Heart right ventricle (tissue), 16 donors: ENCODE data around the gene MYPN. TPM values are rescaled to one million over a fixed set of nuclear protein-coding genes. Genes with fewer than 3 reads are reported as not detected.

Source experiments
- ATAC-seq, 8 donors: fragments of 200-7000 bp; cut with Tn5 transposase; one replicate each; pipeline ENCODE4 v1.9.1; 2020; ENCODE audit warnings: mild to moderate bottlenecking in 8 of 8, moderate library complexity in 8 of 8, moderate number of reproducible peaks in 1 of 8
- DNase-seq, 2 donors: peaks; one replicate each; pipeline ENCODE4 v3.0.0-alpha.2; 2020
- H3K27ac ChIP-seq, 10 donors: fragments of 200-600 bp; sonication (generic) in 2 of 10; one replicate each; pipeline versions ENCODE4 v1.5.0 to v1.8.0; 2020 to 2022; ENCODE audit warnings: mild to moderate bottlenecking in 3 of 10
- H3K27me3 ChIP-seq, 7 donors: fragments of 200-600 bp; one replicate each; pipeline ENCODE4 v1.8.0; 2021 to 2022; ENCODE audit warnings: mild to moderate bottlenecking in 2 of 7
- H3K36me3 ChIP-seq, 9 donors: fragments of 200-600 bp; sonication (generic) in 1 of 9; one replicate each; pipeline versions ENCODE4 v1.5.0 to v1.8.0; 2020 to 2022; ENCODE audit warnings: mild to moderate bottlenecking in 2 of 9
- H3K4me1 ChIP-seq, 9 donors: fragments of 200-600 bp; sonication (generic) in 1 of 9; one replicate each; pipeline versions ENCODE4 v1.5.0 to v1.8.0; 2020 to 2022; ENCODE audit warnings: mild to moderate bottlenecking in 4 of 9
- H3K4me3 ChIP-seq, 10 donors: fragments of 200-600 bp; sonication (generic) in 2 of 10; one replicate each; pipeline versions ENCODE4 v1.5.0 to v1.8.0; 2020 to 2022; ENCODE audit warnings: mild to moderate bottlenecking in 7 of 10, moderate library complexity in 2 of 10
- H3K9me3 ChIP-seq, 11 donors: fragments of 200-600 bp in 10 of 11; sonication (generic) in 2 of 11; one replicate each; pipeline versions ENCODE4 v1.5.0 to v1.8.0; 2013 to 2022; ENCODE audit warnings: mild to moderate bottlenecking in 2 of 11, control low read depth in 1 of 11, moderate library complexity in 1 of 11
- WGBS, 2 donors: extraction: QIAGEN DNeasy Blood & Tissue Kit; methylation state at CpG; one replicate each; pipeline ENCODE4 v1.1.7; 2013; ENCODE audit warnings: inconsistent platforms in 1 of 2; 5-methylcytosine and 5-hydroxymethylcytosine counted together
- intact Hi-C, 10 donors: fragments of 100-400 bp; cut with DNase I; formaldehyde crosslinking; loops; one replicate each; pipeline versions ENCODE4 v1.11.1 to v1.14.2; 2022
- polyA plus RNA-seq, 2 donors: library from polyadenylated mRNA; stranded (reverse); fragments of 200-250 nt; gene quantifications; one replicate each; pipeline ENCODE4 v1.2.3, GENCODE V29; 2013
- total RNA-seq, 10 donors: library from RNA; stranded (reverse); fragmentation: NEBNext Ultra II Directional in 3 of 10; extraction: Animal tissue kit (Norgen Biotek cat#: 25700) in 3 of 10; gene quantifications; one replicate each; pipeline versions ENCODE4 v1.2.1 to v1.2.4, GENCODE V29; 2021 to 2023
- TF ChIP-seq, protein P1 (sequence below), 9 donors: fragments of 200-600 bp; sonication (generic) in 2 of 9; IDR thresholded peaks; one replicate each; pipeline versions ENCODE4 v1.5.0 to v1.8.0; 2021 to 2022; ENCODE audit warnings: antibody characterized with exemption in 9 of 9, mild to moderate bottlenecking in 5 of 9, moderate library complexity in 1 of 9
- donor health status: Arrhythmogenic right ventricular cardiomyopathy.
- donor health status: ischemic (EF 13 %, LVEDD 7.1; RV severe dilation, severe dysfunction).
- donor health status: healthy with polysubstance abuse.
- donor health status: DM: no; HTN: yes; CAD: no.
- donor health status: DM: no; HTN: no; CAD: no.
- donor health status: ischemic (EF 25% LVEDD 6.9; RV normal size, moderate dysfunction).
- donor health status: ischemic (EF 25% LVEDD 5.7; RV mildly dilated, moderate dysfunction).
- donor health status: healthy.
- donor health status: DM: yes; HTN: yes; CAD: no.
- donor health status: Ischemic cardiomyopathy.
- donor health status: ischemic (EF 35%, LVEDD 5.7; RV mildly dilated, moderate dysfunction).
- donor health status: nonischemic (EF 11% LVEDD 7.7; RV severe dilation, severe dysfunction).
- donor health status: DM: yes; HTN: yes; CAD: no.
- donor health status: PGD.
- donor health status: ischemic (EF 29% LVEDD 5.4; RV normal size, mild dysfunction).
- donor health status: nonischemic (EF 23%, LVEDD 6.1; RV moderate dilation, normal function).

MYPN gene
- total and polyA plus RNA-seq, 12 donors: 27.1 to 302 (median 156) TPM

DNA sequence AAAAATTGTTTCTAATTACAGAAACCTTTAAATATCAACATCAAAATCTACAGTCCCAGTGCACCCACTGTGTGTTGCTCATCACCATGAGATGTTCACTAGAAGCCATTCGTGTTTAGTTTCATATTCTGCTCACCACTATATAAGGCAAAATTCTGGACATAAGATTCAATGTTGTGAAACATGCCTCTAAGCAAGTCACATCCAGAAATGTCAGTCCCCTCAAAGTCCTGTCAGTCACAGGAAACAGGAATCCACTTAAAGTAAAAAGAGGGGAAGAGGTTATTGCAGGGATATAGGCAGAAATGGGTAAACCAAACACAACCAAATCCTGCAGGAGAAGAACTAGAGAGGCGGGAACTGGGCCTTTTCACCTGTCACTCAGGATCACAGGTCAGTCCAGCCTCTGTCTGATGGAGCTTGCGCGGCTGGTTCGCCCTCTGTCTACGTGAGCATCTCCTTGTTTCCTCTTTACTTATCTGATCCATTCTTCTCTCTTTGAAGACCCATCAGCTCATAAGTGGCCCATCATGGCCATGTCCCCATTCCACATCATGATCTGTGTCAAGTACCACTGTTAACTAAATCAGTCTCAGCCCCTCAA, 58.4 kb downstream of the MYPN start:
- intact Hi-C loops: no loop called here
- WGBS, 2 donors: 95 to 96% methylated on average over 6 of the region's 6 CpGs
- ATAC-seq: no peak

DNA sequence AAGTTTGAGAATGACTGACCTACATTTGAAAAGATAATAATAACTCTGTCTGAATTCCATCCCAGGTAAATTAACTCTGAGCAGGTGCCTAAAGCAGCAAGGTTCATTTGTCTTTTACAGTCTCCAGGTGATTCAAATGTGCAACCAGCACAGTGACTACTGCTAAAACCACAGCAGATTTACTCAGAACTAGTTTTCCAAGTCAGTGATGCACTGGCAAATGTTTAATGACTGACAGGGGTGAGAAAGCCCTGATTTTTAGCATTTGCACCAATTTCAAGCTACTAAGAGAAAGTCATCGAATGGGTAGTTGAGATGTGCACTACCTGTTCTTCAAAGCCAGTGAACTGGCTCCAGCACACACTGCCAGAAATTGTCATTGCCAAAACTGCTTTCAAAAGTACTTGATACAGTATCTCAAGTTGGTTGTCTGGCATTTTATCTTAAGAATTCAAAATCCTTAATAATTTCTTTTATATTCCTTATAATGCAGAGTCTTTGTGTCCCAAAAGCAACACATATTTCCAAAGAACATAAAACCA, 62.3 kb downstream of the MYPN start:
- WGBS, 2 donors: 74 to 89% methylated on average over 1 of the region's 1 CpG
- peaks cover 0 to 82% (median 0%) of the 10 kb centered on the region in 9 donors for H3K36me3 ChIP-seq
- intact Hi-C loops: no loop called here
- no peak overlapping the region for H3K27ac ChIP-seq
- TF ChIP-seq, protein P1, sequence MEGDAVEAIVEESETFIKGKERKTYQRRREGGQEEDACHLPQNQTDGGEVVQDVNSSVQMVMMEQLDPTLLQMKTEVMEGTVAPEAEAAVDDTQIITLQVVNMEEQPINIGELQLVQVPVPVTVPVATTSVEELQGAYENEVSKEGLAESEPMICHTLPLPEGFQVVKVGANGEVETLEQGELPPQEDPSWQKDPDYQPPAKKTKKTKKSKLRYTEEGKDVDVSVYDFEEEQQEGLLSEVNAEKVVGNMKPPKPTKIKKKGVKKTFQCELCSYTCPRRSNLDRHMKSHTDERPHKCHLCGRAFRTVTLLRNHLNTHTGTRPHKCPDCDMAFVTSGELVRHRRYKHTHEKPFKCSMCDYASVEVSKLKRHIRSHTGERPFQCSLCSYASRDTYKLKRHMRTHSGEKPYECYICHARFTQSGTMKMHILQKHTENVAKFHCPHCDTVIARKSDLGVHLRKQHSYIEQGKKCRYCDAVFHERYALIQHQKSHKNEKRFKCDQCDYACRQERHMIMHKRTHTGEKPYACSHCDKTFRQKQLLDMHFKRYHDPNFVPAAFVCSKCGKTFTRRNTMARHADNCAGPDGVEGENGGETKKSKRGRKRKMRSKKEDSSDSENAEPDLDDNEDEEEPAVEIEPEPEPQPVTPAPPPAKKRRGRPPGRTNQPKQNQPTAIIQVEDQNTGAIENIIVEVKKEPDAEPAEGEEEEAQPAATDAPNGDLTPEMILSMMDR (IDR thresholded peaks at IDR 0.05): no peak
- no peaks in the 10 kb centered on the region for H3K9me3 ChIP-seq
- no peaks in the 10 kb centered on the region for H3K27me3 ChIP-seq
- no peaks in the 10 kb centered on the region for H3K4me1 ChIP-seq
- ATAC-seq: no peak
- no peak overlapping the region for H3K4me3 ChIP-seq
- no peak for DNase-seq

More for the DNA sequence above, 58.4 kb downstream of the MYPN start:
- Histone ChIP-seq H3K27me3 (no peaks in the 10 kb centered on the region), H3K27ac (no peak overlapping the region), H3K9me3 (no peaks in the 10 kb centered on the region), H3K4me3 (no peak overlapping the region), H3K4me1 (no peaks in the 10 kb centered on the region), H3K36me3 (peaks cover 0 to 58% (median 0%) of the 10 kb centered on the region in 9 donors)
- no peak for DNase-seq
- TF ChIP-seq, protein P1 (IDR thresholded peaks at IDR 0.05): no peak

DNA sequence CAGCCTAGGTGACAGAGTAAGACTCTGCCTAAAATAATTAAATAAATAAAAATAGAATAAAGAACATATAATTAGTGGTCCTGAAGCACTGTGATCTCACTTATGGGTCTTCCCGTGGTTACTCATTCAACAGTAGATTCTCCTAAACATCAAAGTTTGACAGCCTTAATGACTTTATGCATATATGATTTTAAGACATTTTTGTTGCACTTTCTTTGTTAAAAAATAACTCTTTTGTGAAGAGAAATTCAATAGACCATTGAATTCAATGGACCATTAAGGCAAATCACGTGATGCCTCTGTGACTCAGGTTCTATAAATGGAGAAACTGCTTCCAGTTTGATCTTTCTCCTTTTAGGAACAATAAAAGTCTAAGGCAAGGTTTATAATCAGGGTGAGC, 63.0 kb downstream of the MYPN start:
- DNase-seq (no peak), ATAC-seq (no peak)
- no peaks in the 10 kb centered on the region for H3K27me3 ChIP-seq
- no peak overlapping the region for H3K27ac ChIP-seq
- H3K4me1 ChIP-seq: no peaks in the 10 kb centered on the region
- no peaks in the 10 kb centered on the region for H3K9me3 ChIP-seq
- peaks cover 0 to 74% (median 0%) of the 10 kb centered on the region in 9 donors for H3K36me3 ChIP-seq
- intact Hi-C loops: no loop called here
- 83 to 89% methylated on average over 2 of the region's 2 CpGs for WGBS, 2 donors
- H3K4me3 ChIP-seq: no peak overlapping the region
- TF ChIP-seq, protein P1 (IDR thresholded peaks at IDR 0.05): no peak

DNA sequence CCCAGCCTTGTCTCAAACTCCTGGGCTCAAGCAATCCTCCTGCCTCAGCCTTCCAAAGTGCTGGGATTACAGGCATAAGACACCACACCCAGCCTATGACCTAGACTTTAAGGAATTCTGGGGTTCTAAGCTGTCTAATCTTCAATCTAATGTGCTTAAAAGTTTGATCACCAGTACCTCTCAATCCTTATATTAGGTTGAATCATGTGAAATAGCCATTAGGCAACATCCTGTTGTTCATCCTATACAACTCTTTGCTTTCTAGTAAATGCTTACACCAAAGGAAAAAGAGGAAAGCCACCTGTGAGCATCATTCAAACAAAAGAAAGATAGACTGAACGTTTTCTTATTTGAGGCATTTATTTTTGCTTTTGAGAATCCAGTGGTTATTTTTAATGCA, 66.7 kb downstream of the MYPN start:
- Histone ChIP-seq H3K9me3 (no peaks in the 10 kb centered on the region), H3K4me3 (no peak overlapping the region), H3K27me3 (no peaks in the 10 kb centered on the region), H3K4me1 (no peaks in the 10 kb centered on the region), H3K36me3 (peaks cover 0 to 65% (median 0%) of the 10 kb centered on the region in 9 donors), H3K27ac (no peak overlapping the region)
- DNase-seq (no peak), ATAC-seq (no peak)
- intact Hi-C loops: no loop called here
- 19 to 52% methylated on average over 1 of the region's 1 CpG for WGBS, 2 donors
- TF ChIP-seq, protein P1 (IDR thresholded peaks at IDR 0.05): no peak
